AG09319 (cell line): ENCODE measurements around the gene DPY19L1.
"Not testable (repeated sequence)": the region's sequence is repeated elsewhere in the genome, so short reads cannot be mapped to it uniquely, and the experiment has no call there.

ENCODE experiments used
- DNase-seq: peaks from one replicate; pipeline ENCODE4 v3.0.0-alpha.2; 2010; ENCODE audit warnings: low read depth; ENCODE audit errors: extremely low read depth
- CTCF ChIP-seq: IDR thresholded peaks from 2 replicates; pipeline ENCODE4 v1.5.1; 2011; ENCODE audit warnings: low read depth, mild to moderate bottlenecking, inconsistent platforms, low read length, moderate library complexity

The DPY19L1 gene

DNA sequence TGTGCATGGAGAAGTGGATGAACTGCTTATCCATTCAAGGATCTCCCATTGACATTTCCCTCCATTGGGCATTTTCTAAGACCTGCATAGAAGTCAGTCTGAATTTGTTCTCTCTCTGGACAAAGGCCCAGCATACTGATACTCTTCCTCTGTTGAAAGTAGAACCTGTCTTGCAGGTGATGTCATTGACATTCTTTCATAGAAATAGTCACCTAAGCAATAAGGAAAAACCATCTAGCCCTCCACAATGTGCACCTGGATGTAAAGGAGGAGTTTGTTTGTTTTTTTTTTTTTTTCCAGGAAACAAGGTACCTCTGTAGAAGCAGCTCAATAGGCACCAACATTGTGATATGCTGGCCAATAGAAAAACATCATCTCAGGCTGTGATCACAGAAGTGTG is 150.4 kb downstream of the DPY19L1 start:
- DNase-seq = no peak

DNA sequence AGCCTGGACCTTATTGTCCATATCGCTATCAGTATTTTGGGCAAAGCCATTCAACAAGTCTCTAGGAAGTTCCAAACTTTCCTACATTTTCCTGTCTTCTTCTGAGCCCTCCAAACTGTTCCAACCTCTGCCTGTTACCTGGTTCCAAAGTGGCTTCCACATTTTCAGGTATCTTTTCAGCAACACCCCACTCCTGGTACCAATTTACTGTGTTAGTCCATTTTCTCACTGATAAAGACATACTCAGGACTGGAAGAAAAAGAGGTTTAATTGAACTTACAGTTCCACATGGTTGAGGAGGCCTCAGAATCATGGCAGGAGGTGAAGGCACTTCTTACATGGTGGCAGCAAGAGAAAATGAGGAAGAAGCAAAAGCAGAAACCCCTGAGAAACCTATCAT is 153.4 kb downstream of the DPY19L1 start:
- not testable (repeated sequence) for DNase-seq

More for the DNA sequence above, 150.4 kb downstream of the DPY19L1 start:
- no peak for TF ChIP-seq CTCF

DNA sequence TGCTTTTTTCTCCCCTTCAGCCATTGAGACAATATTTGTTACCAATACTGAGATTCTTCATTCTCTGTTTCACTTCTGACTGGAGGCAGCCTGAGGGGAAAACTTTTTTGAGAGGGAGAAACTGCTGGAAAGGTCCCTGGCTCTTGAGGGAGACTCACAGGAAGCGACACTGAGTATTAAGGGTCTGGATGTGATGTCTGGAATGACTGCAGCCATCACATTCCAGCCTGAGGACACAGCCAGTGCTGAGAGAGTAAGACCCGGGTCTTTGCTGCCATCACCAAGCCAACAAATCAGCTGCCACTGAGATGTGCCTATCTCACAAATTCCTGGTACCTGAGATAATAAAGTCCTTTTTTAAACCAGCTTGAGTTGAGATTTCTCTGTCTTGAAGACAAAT is 157.4 kb downstream of the DPY19L1 start:
- DNase-seq = no peak
- no peak for TF ChIP-seq CTCF

DNA sequence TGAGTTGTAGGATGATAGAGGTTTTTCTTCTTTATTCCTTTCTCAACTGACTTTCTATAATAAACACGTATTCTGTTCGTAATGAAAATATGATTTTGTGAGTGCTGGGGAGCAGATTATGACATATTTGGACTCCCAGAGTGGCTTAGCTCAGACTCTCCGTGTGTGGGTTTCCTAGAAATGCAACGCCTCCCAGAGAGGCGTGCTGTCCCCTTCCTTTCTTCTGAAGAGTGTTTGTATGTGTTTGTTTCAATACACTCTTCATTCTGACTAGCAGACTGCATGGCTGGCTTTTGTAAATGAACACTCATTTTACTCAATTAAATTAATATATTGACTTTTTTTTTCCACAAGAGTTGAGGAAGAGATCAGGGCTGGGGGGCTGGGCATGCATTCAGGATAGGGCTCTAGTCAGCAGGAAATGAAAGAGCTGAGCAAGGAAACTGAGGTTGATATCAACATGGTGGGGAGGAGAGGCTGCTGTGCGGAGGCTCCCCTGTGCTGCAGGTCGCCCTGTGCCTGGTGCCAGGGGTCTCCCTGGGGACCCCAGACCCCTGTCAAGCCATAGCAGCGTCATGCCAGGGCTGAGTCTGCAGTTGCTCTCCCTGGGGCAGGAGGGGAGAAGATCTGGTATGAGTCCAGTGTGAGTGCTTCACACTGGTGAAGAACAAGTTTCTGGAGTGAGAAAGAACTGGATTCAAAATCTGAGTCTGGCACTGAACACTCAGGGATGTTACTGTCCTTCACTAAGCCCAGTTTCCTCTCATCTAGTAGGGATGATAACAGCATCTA is 158.1 kb downstream of the DPY19L1 start:
- DNase-seq = not testable (repeated sequence)
